H1 (cell line): ENCODE measurements around the gene PARP1. TPM values are rescaled to one million over a fixed set of nuclear protein-coding genes. Genes with fewer than 3 reads are reported as not detected.

ENCODE experiments used
- CTCF ChIA-PET: fragments of 300-600 bp; sonication (Branson Sonifier 250); formaldehyde crosslinking; loops from one replicate; lab custom pipeline; 2021; ENCODE audit not compliant: partially characterized antibody; lab: Charles Lee
- POLR2A ChIA-PET: fragments of 300-600 bp; sonication (Branson Sonifier 250); formaldehyde crosslinking; loops from one replicate; lab custom pipeline; 2021; ENCODE audit warnings: inconsistent platforms; ENCODE audit not compliant: partially characterized antibody; lab: Charles Lee
- DNase-seq, 2 experiments: peaks; one replicate each; pipeline versions ENCODE4 v3.0.0 to v3.0.0-alpha.2; 2010 to 2022; ENCODE audit warnings: low spot score in 2 of 2, low read depth in 1 of 2, mixed read lengths in 1 of 2
- FAIRE-seq: peaks from 2 replicates; lab custom pipeline; 2011; peaks lifted over from hg19 to GRCh38; lab: Jason Lieb, UNC
- H2AFZ ChIP-seq: 2 replicates; pipeline ENCODE4 v1.8.1; 2012; ENCODE audit warnings: low read length, inconsistent platforms
- H2AK5ac ChIP-seq: 2 replicates; pipeline ENCODE4 v1.6.1; 2013; ENCODE audit warnings: low read depth, low read length
- H2BK120ac ChIP-seq: replicated peaks from 2 replicates; pipeline ENCODE3; 2013; ENCODE audit warnings: low read depth, low read length, inconsistent platforms
- H2BK12ac ChIP-seq: 2 replicates; pipeline ENCODE4 v1.6.1; 2013; ENCODE audit warnings: low read depth, low read length
- H2BK15ac ChIP-seq: 2 replicates; pipeline ENCODE4 v1.6.1; 2013; ENCODE audit warnings: low read length
- H2BK20ac ChIP-seq: 2 replicates; pipeline ENCODE4 v1.6.1; 2013; ENCODE audit warnings: low read length
- H2BK5ac ChIP-seq: 2 replicates; pipeline ENCODE4 v1.6.1; 2013; ENCODE audit warnings: low read depth, low read length
- H3K14ac ChIP-seq: 2 replicates; pipeline ENCODE4 v1.6.1; 2013; ENCODE audit warnings: inconsistent platforms; ENCODE audit not compliant: insufficient read length
- H3K18ac ChIP-seq: 2 replicates; pipeline ENCODE4 v1.6.1; 2013; ENCODE audit warnings: low read length; ENCODE audit errors: extremely low read depth
- H3K23ac ChIP-seq: 2 replicates; pipeline ENCODE4 v1.6.1; 2013; ENCODE audit warnings: inconsistent platforms; ENCODE audit not compliant: insufficient read length
- H3K23me2 ChIP-seq: 2 replicates; pipeline ENCODE4 v1.6.1; 2013; ENCODE audit warnings: low read depth, low read length
- H3K27ac ChIP-seq: 2 replicates; pipeline ENCODE4 v1.6.1; 2011; ENCODE audit warnings: low read depth, low read length, inconsistent platforms
- H3K27me3 ChIP-seq, 4 experiments: replicated peaks in 1 of 4; 1 replicate in 1 of 4; 2 replicates in 3 of 4; pipeline versions ENCODE4 v1.6.1 to v1.8.1; 2011 to 2013; ENCODE audit warnings: low read length in 3 of 4, mild to moderate bottlenecking in 3 of 4, inconsistent platforms in 2 of 4, mixed read lengths in 2 of 4, moderate library complexity in 1 of 4; ENCODE audit not compliant: control insufficient read depth in 3 of 4, insufficient read depth in 3 of 4; ENCODE audit errors: extremely low read depth in 1 of 4
- H3K36me3 ChIP-seq, 4 experiments: 2 replicates each; pipeline versions ENCODE4 v1.6.1 to v1.8.1; 2011 to 2013; ENCODE audit warnings: mild to moderate bottlenecking in 4 of 4, low read length in 3 of 4, moderate library complexity in 2 of 4, control low read depth in 1 of 4, inconsistent platforms in 1 of 4; ENCODE audit not compliant: insufficient read depth in 4 of 4, control insufficient read depth in 2 of 4
- H3K4ac ChIP-seq: replicated peaks from 2 replicates; pipeline ENCODE3; 2013; ENCODE audit warnings: low read length, low read depth, mixed read lengths, inconsistent platforms; ENCODE audit not compliant: insufficient read length
- H3K4me1 ChIP-seq, 4 experiments: replicated peaks in 1 of 4; 1 replicate in 1 of 4; 2 replicates in 3 of 4; pipeline versions ENCODE4 v1.6.1 to v1.8.1; 2011 to 2013; ENCODE audit warnings: low read length in 3 of 4, inconsistent platforms in 2 of 4, mixed read lengths in 1 of 4; ENCODE audit not compliant: insufficient read depth in 4 of 4, control insufficient read depth in 3 of 4
- H3K4me2 ChIP-seq, 2 experiments: 2 replicates each; pipeline versions ENCODE4 v1.6.1 to v1.8.1; 2011 to 2013; ENCODE audit warnings: low read depth in 2 of 2, low read length in 2 of 2, control low read depth in 1 of 2, inconsistent platforms in 1 of 2, mild to moderate bottlenecking in 1 of 2; ENCODE audit not compliant: insufficient read depth in 1 of 2
- H3K4me3 ChIP-seq, 4 experiments: fragments of 200-600, 300-600 bp in 1 of 4; sonication (generic), shearing (Covaris generic), sonication (Bioruptor Twin) in 1 of 4; 2 replicates each; pipeline versions ENCODE4 v1.5.1 to v1.8.1; 2011 to 2016; ENCODE audit warnings: low read length in 4 of 4, low read depth in 3 of 4, control low read depth in 2 of 4, inconsistent platforms in 2 of 4, mild to moderate bottlenecking in 2 of 4, mixed read lengths in 1 of 4, moderate library complexity in 1 of 4; ENCODE audit not compliant: insufficient read depth in 2 of 4; ENCODE audit errors: extremely low read depth in 1 of 4
- H3K56ac ChIP-seq: replicated peaks from 2 replicates; pipeline ENCODE3; 2013; ENCODE audit warnings: low read depth, mild to moderate bottlenecking, mixed read lengths, low read length, inconsistent platforms; ENCODE audit not compliant: insufficient read length
- H3K79me1 ChIP-seq: 2 replicates; pipeline ENCODE4 v1.6.1; 2013; ENCODE audit warnings: low read depth, low read length, control low read depth
- H3K79me2 ChIP-seq, 2 experiments: 2 replicates each; pipeline versions ENCODE4 v1.6.1 to v1.8.1; 2012 to 2013; ENCODE audit warnings: low read length in 2 of 2, mild to moderate bottlenecking in 2 of 2, inconsistent platforms in 1 of 2; ENCODE audit not compliant: insufficient read depth in 2 of 2, control insufficient read depth in 1 of 2
- H3K9ac ChIP-seq, 4 experiments: replicated peaks in 1 of 4; 1 replicate in 1 of 4; 2 replicates in 3 of 4; pipeline versions ENCODE4 v1.6.1 to v1.8.1; 2011 to 2013; ENCODE audit warnings: low read depth in 3 of 4, low read length in 3 of 4, control low read depth in 2 of 4, mild to moderate bottlenecking in 2 of 4, moderate library complexity in 2 of 4, inconsistent platforms in 1 of 4; ENCODE audit errors: extremely low read depth in 1 of 4
- H3K9me3 ChIP-seq, 2 experiments: 2 replicates each; pipeline versions ENCODE4 v1.6.1 to v1.8.1; 2012 to 2013; ENCODE audit warnings: mild to moderate bottlenecking in 2 of 2, moderate library complexity in 2 of 2, control low read depth in 1 of 2, inconsistent platforms in 1 of 2, low read depth in 1 of 2, low read length in 1 of 2, mixed read lengths in 1 of 2; ENCODE audit not compliant: insufficient read depth in 2 of 2
- H4K20me1 ChIP-seq, 2 experiments: replicated peaks in 1 of 2; 2 replicates each; pipeline versions ENCODE3 to v1.8.1; 2011 to 2013; ENCODE audit warnings: inconsistent platforms in 2 of 2, low read length in 2 of 2, mild to moderate bottlenecking in 1 of 2; ENCODE audit not compliant: insufficient read depth in 2 of 2, control insufficient read depth in 1 of 2
- H4K5ac ChIP-seq: 2 replicates; pipeline ENCODE4 v1.6.1; 2013; ENCODE audit warnings: low read length, low read depth, mixed read lengths, inconsistent platforms; ENCODE audit not compliant: insufficient read length
- H4K8ac ChIP-seq: 2 replicates; pipeline ENCODE4 v1.8.0; 2013; ENCODE audit warnings: mild to moderate bottlenecking, moderate library complexity, low read length, inconsistent platforms; ENCODE audit not compliant: insufficient read depth; ENCODE audit errors: extremely low read depth
- H4K91ac ChIP-seq: replicated peaks from 2 replicates; pipeline ENCODE3; 2013; ENCODE audit warnings: low read length, mixed read lengths, inconsistent platforms; ENCODE audit not compliant: insufficient read length
- CTBP2 ChIP-seq: IDR thresholded peaks from 2 replicates; pipeline ENCODE4 v1.7.0; 2011; ENCODE audit warnings: borderline replicate concordance, mild to moderate bottlenecking, moderate library complexity, mixed read lengths, low read length; ENCODE audit not compliant: insufficient read depth, insufficient read length
- EGR1 ChIP-seq: IDR thresholded peaks from 2 replicates; pipeline ENCODE4 v1.6.1; 2011; ENCODE audit warnings: low read depth, low read length, borderline replicate concordance
- EP300 ChIP-seq, 2 experiments: IDR thresholded peaks; 1 replicate in 1 of 2; 2 replicates in 1 of 2; pipeline ENCODE4 v1.6.1; 2011 to 2012; ENCODE audit warnings: low read depth in 2 of 2, low read length in 2 of 2, mild to moderate bottlenecking in 2 of 2, borderline replicate concordance in 1 of 2, inconsistent platforms in 1 of 2, moderate library complexity in 1 of 2
- EZH2 ChIP-seq: fragments of 200-600 bp; sonication (generic); IDR thresholded peaks from 2 replicates; pipeline ENCODE4 v1.7.1; 2012; ENCODE audit warnings: low read depth, mild to moderate bottlenecking, moderate library complexity, low read length, inconsistent platforms; ENCODE audit not compliant: severe bottlenecking
- GABPA ChIP-seq: IDR thresholded peaks from 2 replicates; pipeline ENCODE4 v1.6.1; 2011; ENCODE audit warnings: mild to moderate bottlenecking, low read length, moderate library complexity, borderline replicate concordance; ENCODE audit not compliant: insufficient read depth
- POLR2AphosphoS5 ChIP-seq: IDR thresholded peaks from 2 replicates; pipeline ENCODE4 v1.6.1; 2011; ENCODE audit warnings: low read depth, low read length
- POU5F1 ChIP-seq: IDR thresholded peaks from 2 replicates; pipeline ENCODE4 v1.6.1; 2011; ENCODE audit warnings: low read depth, mild to moderate bottlenecking, low read length, moderate library complexity
- RXRA ChIP-seq: IDR thresholded peaks from 2 replicates; pipeline ENCODE4 v1.6.1; 2011; ENCODE audit warnings: low read depth, mild to moderate bottlenecking, low read length, moderate library complexity; ENCODE audit not compliant: insufficient read depth
- SP2 ChIP-seq: IDR thresholded peaks from 2 replicates; pipeline ENCODE4 v1.6.1; 2012; ENCODE audit warnings: mild to moderate bottlenecking, low read length, inconsistent platforms
- SUZ12 ChIP-seq: fragments of 200-600 bp; sonication (generic); IDR thresholded peaks from 2 replicates; pipeline ENCODE4 v1.6.1; 2012; ENCODE audit warnings: mild to moderate bottlenecking, inconsistent platforms, low read length, moderate library complexity, mixed read lengths
- TEAD4 ChIP-seq: IDR thresholded peaks from 2 replicates; pipeline ENCODE4 v1.6.1; 2012; ENCODE audit warnings: low read depth, low read length, inconsistent platforms, mixed read lengths
- WGBS, 2 experiments: shearing (Covaris generic) in 1 of 2; methylation state at CpG; one replicate each; pipeline versions ENCODE4 v1.1.6 to v1.1.7; 2013 to 2015; ENCODE audit warnings: low lambda C conversion rate in 2 of 2, mixed read lengths in 2 of 2, inconsistent platforms in 1 of 2, low coverage in 1 of 2, missing lambda C conversion rate in 1 of 2; ENCODE audit not compliant: insufficient replicate concordance in 2 of 2, insufficient coverage in 1 of 2, insufficient read length in 1 of 2; ENCODE audit errors: extremely low coverage in 1 of 2, missing lambda C conversion rate in 1 of 2; 5-methylcytosine and 5-hydroxymethylcytosine counted together
- polyA plus RNA-seq, 7 experiments: library from polyadenylated mRNA; depleted of rRNA in 3 of 7; stranded (reverse) in 5 of 7; unstranded in 2 of 7; fragments of >200 nt in 5 of 7; fragments of 200-250 nt in 2 of 7; gene quantifications; 1 replicate in 5 of 7; 2 replicates in 1 of 7; 4 replicates in 1 of 7; pipeline versions ENCODE4 v1.2.1 to v1.2.3, GENCODE V29; 2011 to 2013; ENCODE audit warnings: missing spikeins in 2 of 7, mixed read lengths in 2 of 7
- total RNA-seq: library from RNA; stranded (reverse); fragmentation: NEBNext Ultra II Directional; extraction: Animal tissue kit (Norgen Biotek cat#: 25700); gene quantifications from 2 replicates; pipeline ENCODE4 v1.2.1, GENCODE V29; 2021
- TF ChIP-seq, protein P1 (sequence below): IDR thresholded peaks from 2 replicates; pipeline ENCODE4 v1.6.1; 2012; ENCODE audit warnings: low read length, inconsistent platforms

PARP1 gene
- total and polyA plus RNA-seq, 2 of the 8 experiments (the other 6 are each of a cell fraction or from before 2014, with no cell fraction given) = 416 to 441 TPM

- Histone ChIP-seq H2BK20ac (no peak overlapping the region), H3K9ac (no peak overlapping the region), H2BK12ac (no peak overlapping the region), H3K79me1 (no peaks in the 10 kb centered on the region), H3K4me1 (no peaks in the 10 kb centered on the region), H3K4me3 (no peak overlapping the region), H3K18ac (no peak overlapping the region), H2AK5ac (no peak overlapping the region), H3K9me3 (no peaks in the 10 kb centered on the region), H3K56ac (no peak overlapping the region), H3K14ac (no peak overlapping the region), H4K5ac (no peak overlapping the region), H3K79me2 (peaks cover 0 to 20% of the 10 kb centered on the region in 2 experiments; a peak in 2 of 4 replicates), H3K36me3 (peaks cover 53 to 95% (median 91%) of the 10 kb centered on the region in 4 experiments), H3K23me2 (no peaks in the 10 kb centered on the region), H4K8ac (no peak overlapping the region), H2BK15ac (no peak overlapping the region), H2AFZ (no peak overlapping the region), H3K4me2 (no peak overlapping the region), H4K91ac (no peak overlapping the region), H3K27me3 (no peaks in the 10 kb centered on the region), H4K20me1 (peaks cover 1 to 13% of the 10 kb centered on the region in 2 experiments), H2BK120ac (no peak overlapping the region), H3K23ac (no peak overlapping the region), H2BK5ac (no peak overlapping the region), H3K27ac (no peak overlapping the region), H3K4ac (no peak overlapping the region)
- TF ChIP-seq EGR1 (no peak), CTBP2 (no peak), RXRA (no peak), EZH2 (no peak), SUZ12 (no peak), POLR2AphosphoS5 (no peak), SP2 (no peak), TEAD4 (no peak), POU5F1 (no peak), EP300 (IDR thresholded peaks at IDR 0.05; ENCODE audit: borderline replicate concordance in 1 of 2, low read depth in 2 of 2, low read length in 2 of 2) (no peak), GABPA (no peak)
- TF ChIP-seq, protein P1, sequence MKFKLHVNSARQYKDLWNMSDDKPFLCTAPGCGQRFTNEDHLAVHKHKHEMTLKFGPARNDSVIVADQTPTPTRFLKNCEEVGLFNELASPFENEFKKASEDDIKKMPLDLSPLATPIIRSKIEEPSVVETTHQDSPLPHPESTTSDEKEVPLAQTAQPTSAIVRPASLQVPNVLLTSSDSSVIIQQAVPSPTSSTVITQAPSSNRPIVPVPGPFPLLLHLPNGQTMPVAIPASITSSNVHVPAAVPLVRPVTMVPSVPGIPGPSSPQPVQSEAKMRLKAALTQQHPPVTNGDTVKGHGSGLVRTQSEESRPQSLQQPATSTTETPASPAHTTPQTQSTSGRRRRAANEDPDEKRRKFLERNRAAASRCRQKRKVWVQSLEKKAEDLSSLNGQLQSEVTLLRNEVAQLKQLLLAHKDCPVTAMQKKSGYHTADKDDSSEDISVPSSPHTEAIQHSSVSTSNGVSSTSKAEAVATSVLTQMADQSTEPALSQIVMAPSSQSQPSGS = no peak
- no peak for DNase-seq
- FAIRE-seq = no peak
- WGBS, 2 experiments = 92% methylated on average over 3 of the region's 3 CpGs; no CpG with 5 or more reads in 1 of the 2 experiments
- ChIA-PET CTCF (no interaction called here), POLR2A (no interaction called here)
Measured at GRCh38 chr1:226376300-226376699, 31.6 kb downstream of the PARP1 start.
